Progenitor cell of endocrine pancreas (in vitro differentiated cells): ENCODE results near the gene DENND1A. TPM values are rescaled to one million over a fixed set of nuclear protein-coding genes. Genes with fewer than 3 reads are reported as not detected.

Source experiments
- DNase-seq: peaks from one replicate; pipeline ENCODE4 v3.0.0; 2021; ENCODE audit warnings: low spot score; ENCODE audit not compliant: unreplicated experiment
- H3K27ac Mint-ChIP-seq: 2 replicates; pipeline ENCODE4 v1.8.0; 2021; ENCODE audit warnings: mild to moderate bottlenecking, moderate library complexity, mixed read lengths
- H3K27me3 Mint-ChIP-seq: 2 replicates; pipeline ENCODE4 v1.8.0; 2021; ENCODE audit warnings: mixed read lengths
- H3K36me3 Mint-ChIP-seq: 2 replicates; pipeline ENCODE4 v1.8.0; 2022; ENCODE audit warnings: mixed read lengths; ENCODE audit not compliant: insufficient read depth
- H3K4me1 Mint-ChIP-seq: 2 replicates; pipeline ENCODE4 v1.8.0; 2021; ENCODE audit warnings: low read depth, mixed read lengths
- H3K4me3 Mint-ChIP-seq: 2 replicates; pipeline ENCODE4 v1.8.0; 2021; ENCODE audit warnings: low read depth, mild to moderate bottlenecking, moderate library complexity, mixed read lengths
- H3K9me3 Mint-ChIP-seq: 2 replicates; pipeline ENCODE4 v1.8.0; 2021; ENCODE audit warnings: low read depth, mixed read lengths
- total RNA-seq: library from RNA; stranded (reverse); gene quantifications from 2 replicates; pipeline ENCODE4 v1.2.1, GENCODE V29; 2021
- TF ChIP-seq, protein P1 (sequence below): fragments of 200-600 bp; sonication (generic); IDR thresholded peaks from one replicate; pipeline ENCODE4 v1.5.0; 2021; ENCODE audit warnings: antibody characterized with exemption, mild to moderate bottlenecking; ENCODE audit not compliant: unreplicated experiment

Gene DENND1A
- total RNA-seq, 1 donor from 2014 or later = 20.1 TPM

DNA sequence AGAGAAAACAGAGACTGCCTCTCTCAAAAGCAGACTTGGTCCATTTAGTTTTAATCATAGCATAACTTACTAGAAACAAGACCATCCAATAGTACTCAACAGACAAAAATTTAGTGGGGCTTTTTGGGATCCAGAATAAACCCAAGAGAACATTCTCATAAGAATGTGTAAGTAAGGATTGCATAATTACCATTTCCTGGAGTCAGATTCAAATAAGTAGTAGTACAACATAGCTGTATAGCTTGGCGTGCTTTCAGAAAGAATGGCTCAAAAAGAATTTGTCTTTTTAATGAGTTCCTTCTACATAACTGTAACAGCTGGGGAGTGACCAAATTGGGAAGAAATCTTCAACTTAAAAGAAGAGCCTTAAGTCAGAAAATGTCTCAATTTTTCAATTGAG lies 145.4 kb downstream of the DENND1A start:
- TF ChIP-seq, protein P1, sequence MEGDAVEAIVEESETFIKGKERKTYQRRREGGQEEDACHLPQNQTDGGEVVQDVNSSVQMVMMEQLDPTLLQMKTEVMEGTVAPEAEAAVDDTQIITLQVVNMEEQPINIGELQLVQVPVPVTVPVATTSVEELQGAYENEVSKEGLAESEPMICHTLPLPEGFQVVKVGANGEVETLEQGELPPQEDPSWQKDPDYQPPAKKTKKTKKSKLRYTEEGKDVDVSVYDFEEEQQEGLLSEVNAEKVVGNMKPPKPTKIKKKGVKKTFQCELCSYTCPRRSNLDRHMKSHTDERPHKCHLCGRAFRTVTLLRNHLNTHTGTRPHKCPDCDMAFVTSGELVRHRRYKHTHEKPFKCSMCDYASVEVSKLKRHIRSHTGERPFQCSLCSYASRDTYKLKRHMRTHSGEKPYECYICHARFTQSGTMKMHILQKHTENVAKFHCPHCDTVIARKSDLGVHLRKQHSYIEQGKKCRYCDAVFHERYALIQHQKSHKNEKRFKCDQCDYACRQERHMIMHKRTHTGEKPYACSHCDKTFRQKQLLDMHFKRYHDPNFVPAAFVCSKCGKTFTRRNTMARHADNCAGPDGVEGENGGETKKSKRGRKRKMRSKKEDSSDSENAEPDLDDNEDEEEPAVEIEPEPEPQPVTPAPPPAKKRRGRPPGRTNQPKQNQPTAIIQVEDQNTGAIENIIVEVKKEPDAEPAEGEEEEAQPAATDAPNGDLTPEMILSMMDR = no peak
- no peak overlapping the region for H3K27ac Mint-ChIP-seq
- H3K36me3 Mint-ChIP-seq = no peaks in the 10 kb centered on the region
- peaks cover 3% of the 10 kb centered on the region for H3K4me1 Mint-ChIP-seq
- H3K4me3 Mint-ChIP-seq = no peak overlapping the region
- H3K9me3 Mint-ChIP-seq = no peaks in the 10 kb centered on the region
- H3K27me3 Mint-ChIP-seq = no peaks in the 10 kb centered on the region
- DNase-seq = no peak

DNA sequence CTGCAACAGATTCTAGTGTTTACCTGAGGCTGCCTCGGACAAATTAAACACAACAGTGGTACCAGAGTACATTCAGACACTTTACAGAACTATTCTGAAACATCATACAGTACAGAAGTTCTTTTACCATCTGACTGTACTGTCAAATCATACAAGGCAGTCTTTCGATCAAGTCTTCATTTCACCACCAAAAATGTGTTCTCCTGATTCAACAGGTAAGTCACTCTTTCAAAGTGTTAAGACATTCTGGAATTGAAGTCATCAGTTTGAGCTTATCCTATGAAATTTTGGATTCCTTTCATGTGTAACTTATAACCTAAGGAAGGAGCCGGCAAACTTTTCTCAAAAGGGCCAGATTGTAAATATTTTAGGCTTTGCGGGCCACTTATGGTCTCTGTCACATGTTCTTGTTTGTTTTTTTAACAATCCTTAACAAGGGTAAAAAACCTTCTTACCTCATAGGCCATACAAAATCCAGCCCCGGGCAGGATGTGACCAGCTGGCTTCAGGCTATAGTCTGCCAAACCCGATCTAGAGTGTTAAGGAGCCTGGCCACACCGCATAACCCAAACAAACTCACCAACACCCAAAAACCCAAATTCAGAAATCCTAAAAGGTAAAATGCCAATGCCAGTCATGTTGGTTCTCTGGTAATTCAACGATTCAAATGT lies 151.6 kb downstream of the DENND1A start:
- no peak for DNase-seq
- Mint-ChIP-seq H3K4me1 (peaks cover 6% of the 10 kb centered on the region), H3K36me3 (no peaks in the 10 kb centered on the region), H3K27me3 (peaks cover 6% of the 10 kb centered on the region), H3K9me3 (no peaks in the 10 kb centered on the region), H3K27ac (no peak overlapping the region), H3K4me3 (no peak overlapping the region)
- TF ChIP-seq, protein P1 = no peak

DNA sequence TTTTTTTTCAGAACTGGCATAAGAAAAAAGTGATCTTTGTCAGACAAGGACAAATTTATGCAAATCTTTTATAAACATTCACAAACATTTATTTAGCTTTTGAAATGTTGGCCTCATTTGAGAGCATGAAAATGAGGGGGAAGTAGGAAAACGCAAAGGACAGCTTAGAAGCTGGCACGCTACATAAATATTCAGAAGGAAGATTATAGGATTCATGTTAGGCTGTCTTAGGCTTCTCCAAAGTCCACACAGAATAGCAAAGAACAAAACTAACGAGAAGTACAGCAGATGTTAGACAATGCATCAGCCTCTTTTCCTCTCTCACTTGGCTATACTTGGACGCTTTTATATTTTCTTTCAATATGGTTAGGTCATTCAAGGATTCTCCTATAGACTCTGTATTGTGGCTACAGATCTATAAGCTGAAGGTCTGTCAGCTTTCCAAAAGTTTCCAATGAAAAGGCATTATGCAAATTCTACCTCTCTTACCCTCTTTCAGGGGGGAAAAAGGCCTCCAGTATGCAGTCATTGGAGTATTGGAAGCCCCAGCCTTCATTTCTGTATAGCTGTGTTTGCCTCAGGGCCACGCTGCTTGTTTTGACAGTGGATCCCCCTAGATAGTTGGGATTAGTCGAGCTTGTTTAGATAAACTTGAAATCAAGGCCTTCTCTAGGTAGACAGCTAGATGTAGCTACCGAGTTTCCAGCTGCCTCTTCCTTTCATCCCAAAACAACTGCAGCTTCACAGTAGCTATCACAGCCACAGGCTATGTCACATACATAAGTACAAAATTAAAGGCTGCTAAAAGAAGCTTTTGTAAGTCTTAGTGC lies 153.0 kb downstream of the DENND1A start:
- TF ChIP-seq, protein P1 = no peak
- H3K9me3 Mint-ChIP-seq = no peaks in the 10 kb centered on the region
- peaks cover 13% of the 10 kb centered on the region for H3K27me3 Mint-ChIP-seq
- peaks cover 6% of the 10 kb centered on the region for H3K4me1 Mint-ChIP-seq
- no peak overlapping the region for H3K27ac Mint-ChIP-seq
- no peak for DNase-seq
- no peak overlapping the region for H3K4me3 Mint-ChIP-seq
- H3K36me3 Mint-ChIP-seq = no peaks in the 10 kb centered on the region

DNA sequence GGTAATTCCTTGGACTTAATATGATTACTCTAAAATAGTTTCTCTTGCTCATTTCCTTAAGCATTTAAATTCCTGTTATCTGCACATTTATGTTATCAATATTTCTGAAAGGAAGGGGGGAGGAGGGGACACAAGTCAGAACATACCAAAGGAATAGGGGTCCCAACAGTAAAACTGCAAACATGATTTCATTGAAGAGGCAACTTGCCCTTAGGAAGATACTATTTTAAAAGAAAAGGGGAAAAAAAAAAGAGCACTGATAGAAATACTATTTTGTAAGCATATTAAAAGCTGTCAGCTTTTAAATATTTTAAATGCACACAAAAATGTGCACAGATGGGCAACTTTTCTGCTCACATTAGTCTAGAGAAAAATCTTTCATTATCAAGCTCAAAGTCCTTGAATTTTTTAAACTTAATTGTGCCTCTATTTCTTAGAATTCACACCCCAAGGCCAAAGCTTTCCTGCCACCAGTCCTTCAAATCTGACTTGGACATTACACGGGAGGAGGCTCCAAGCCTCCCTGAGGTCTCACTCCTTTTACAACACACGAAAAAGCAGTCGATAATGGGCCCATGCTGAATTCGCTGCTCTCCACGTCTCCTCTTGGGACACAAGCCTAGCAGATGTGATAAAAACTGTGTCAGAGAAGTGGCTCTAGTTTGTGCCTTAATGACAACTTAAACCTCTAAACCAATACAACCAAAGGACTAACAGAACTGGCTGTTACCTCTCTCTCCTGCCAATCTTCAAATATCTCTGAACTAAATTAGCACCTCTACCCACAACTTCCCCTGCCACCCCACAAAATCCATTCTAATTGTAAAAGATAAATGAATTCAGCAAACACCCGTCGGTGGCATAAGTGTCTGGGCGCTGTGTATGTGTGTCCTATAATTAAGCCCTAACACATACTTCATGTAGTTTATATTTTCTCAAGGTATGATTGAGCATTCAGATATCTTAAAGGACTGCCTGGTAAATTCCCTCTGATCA lies 154.3 kb downstream of the DENND1A start:
- TF ChIP-seq, protein P1 = no peak
- no peak for DNase-seq
- Mint-ChIP-seq H3K9me3 (no peaks in the 10 kb centered on the region), H3K36me3 (no peaks in the 10 kb centered on the region), H3K4me3 (no peak overlapping the region), H3K27me3 (peaks cover 13% of the 10 kb centered on the region), H3K4me1 (peaks cover 6% of the 10 kb centered on the region), H3K27ac (no peak overlapping the region)

DNA sequence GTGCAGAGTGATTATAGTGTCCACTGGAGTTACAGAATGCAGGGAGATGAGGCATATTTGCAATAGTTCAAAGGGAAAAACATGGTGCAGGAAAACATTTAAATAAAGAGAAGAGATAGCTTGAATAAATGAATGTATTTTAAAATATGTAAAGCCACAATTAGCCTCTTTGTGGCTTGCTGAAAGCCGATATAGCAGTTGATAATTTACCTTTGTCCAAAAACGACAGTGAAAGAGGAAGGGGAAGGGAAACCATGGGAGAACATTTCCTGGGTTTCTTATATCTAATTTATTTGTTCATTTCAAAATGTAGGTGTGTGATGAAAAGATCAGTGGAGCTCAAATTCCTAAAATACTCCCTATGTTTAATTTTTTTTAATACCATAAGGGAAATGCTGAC lies 156.1 kb downstream of the DENND1A start:
- DNase-seq = no peak
- Mint-ChIP-seq H3K4me3 (no peak overlapping the region), H3K4me1 (peaks cover 6% of the 10 kb centered on the region), H3K9me3 (no peaks in the 10 kb centered on the region), H3K36me3 (no peaks in the 10 kb centered on the region), H3K27me3 (peaks cover 13% of the 10 kb centered on the region), H3K27ac (no peak overlapping the region)
- TF ChIP-seq, protein P1 = no peak
